Neuron (in vitro differentiated cells): ENCODE data around the gene ZRANB2.
A peak's percentile ranks its signal among the peaks of the same experiment; 100 is the strongest.

Experiments
- H2AFZ ChIP-seq: one replicate; pipeline ENCODE4 v1.6.1; 2013; ENCODE audit warnings: low read depth, mild to moderate bottlenecking, inconsistent platforms, low read length, moderate library complexity
- H3K27me3 ChIP-seq: one replicate; pipeline ENCODE4 v1.6.1; 2013; ENCODE audit warnings: low read length; ENCODE audit not compliant: insufficient read depth
- H3K36me3 ChIP-seq: one replicate; pipeline ENCODE4 v1.6.1; 2013; ENCODE audit warnings: low read length; ENCODE audit not compliant: insufficient read depth
- H3K4me1 ChIP-seq: one replicate; pipeline ENCODE4 v1.6.1; 2013; ENCODE audit warnings: low read length; ENCODE audit not compliant: insufficient read depth
- H3K4me3 ChIP-seq: 2 replicates; pipeline ENCODE4 v1.5.1; 2013; ENCODE audit warnings: mild to moderate bottlenecking, low read length, moderate library complexity
- H3K9me3 ChIP-seq: one replicate; pipeline ENCODE4 v1.6.1; 2013; ENCODE audit warnings: low read length

The ZRANB2 gene, protein sequence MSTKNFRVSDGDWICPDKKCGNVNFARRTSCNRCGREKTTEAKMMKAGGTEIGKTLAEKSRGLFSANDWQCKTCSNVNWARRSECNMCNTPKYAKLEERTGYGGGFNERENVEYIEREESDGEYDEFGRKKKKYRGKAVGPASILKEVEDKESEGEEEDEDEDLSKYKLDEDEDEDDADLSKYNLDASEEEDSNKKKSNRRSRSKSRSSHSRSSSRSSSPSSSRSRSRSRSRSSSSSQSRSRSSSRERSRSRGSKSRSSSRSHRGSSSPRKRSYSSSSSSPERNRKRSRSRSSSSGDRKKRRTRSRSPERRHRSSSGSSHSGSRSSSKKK

DNA sequence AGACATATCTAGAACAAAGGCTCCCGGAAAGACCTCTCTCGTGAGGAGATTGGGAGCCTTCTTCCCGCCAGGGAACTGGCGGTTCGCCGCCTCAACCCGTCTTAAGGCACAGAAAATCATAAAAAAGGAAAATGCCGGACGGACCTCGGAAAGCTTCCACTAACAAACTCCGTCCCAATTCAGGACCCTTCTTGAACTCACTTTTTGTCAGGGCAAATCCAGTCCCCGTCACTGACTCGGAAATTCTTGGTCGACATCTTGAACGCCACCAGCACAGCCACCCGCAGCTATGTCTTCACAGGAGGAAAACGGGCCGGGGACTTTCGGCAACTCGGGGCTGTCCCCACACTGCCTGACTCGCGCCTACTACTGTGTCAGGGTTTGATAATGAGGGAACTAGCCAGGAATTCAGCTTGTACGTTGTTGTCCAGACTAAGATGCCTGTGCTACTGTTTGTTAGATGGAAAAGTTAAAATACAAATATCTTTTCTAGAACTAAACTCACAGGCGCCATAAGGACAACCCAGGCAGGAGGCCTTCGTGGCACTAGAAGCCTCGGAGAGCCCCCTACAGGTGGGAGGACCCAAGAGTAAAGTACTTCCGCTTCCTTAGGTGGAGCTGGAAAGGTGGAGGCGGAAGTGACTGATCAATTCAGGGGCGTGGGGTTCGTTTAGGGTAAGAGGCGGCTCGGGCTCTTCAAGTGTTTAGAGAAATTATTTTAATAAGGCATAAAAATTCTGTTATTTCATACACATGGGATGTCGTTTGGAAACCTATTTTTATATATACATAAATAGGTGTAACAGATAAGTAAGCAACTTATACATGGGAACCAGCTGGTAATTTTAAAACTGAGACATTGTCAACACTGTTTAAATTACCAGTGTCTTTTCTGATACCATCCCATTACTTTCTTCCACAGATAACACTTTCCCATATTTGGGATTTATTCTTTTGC, at the start of gene ZRANB2:
Gene ZRANB2 (minus strand): TSS at position 297 of the 958 bp plus-strand sequence. CDS start 40 bp downstream, at position 257.
- Histone ChIP-seq H3K4me1 (peaks cover 18% of the 10 kb centered on the region), H2AFZ (peak within 1 kb of the TSS; percentile 64), H3K9me3 (no peaks in the 10 kb centered on the region), H3K36me3 (peaks cover 23% of the 10 kb centered on the region), H3K4me3 (peak within 1 kb of the TSS; percentile 96), H3K27me3 (no peaks in the 10 kb centered on the region)

- Histone ChIP-seq H3K9me3 (peaks cover 3% of the 10 kb centered on the region), H3K4me1 (no peaks in the 10 kb centered on the region), H3K27me3 (no peaks in the 10 kb centered on the region), H2AFZ (no peak overlapping the region), H3K36me3 (no peaks in the 10 kb centered on the region), H3K4me3 (no peak overlapping the region)
Observed at GRCh38 chr1:71128060-71128459, 47.2 kb upstream of the ZRANB2 start.

- no peak overlapping the region for H2AFZ ChIP-seq
- no peak overlapping the region for H3K4me3 ChIP-seq
- no peaks in the 10 kb centered on the region for H3K4me1 ChIP-seq
- H3K9me3 ChIP-seq = no peaks in the 10 kb centered on the region
- no peaks in the 10 kb centered on the region for H3K36me3 ChIP-seq
- no peaks in the 10 kb centered on the region for H3K27me3 ChIP-seq
Observed at GRCh38 chr1:71118086-71118485, 37.3 kb upstream of the ZRANB2 start.

GRCh38 chr1:71116729-71117128, 35.9 kb upstream of the ZRANB2 start:
- H3K4me1 ChIP-seq = no peaks in the 10 kb centered on the region
- no peak overlapping the region for H2AFZ ChIP-seq
- no peaks in the 10 kb centered on the region for H3K27me3 ChIP-seq
- no peaks in the 10 kb centered on the region for H3K36me3 ChIP-seq
- H3K4me3 ChIP-seq = no peak overlapping the region
- no peaks in the 10 kb centered on the region for H3K9me3 ChIP-seq

GRCh38 chr1:71106658-71107322, 26.0 kb upstream of the ZRANB2 start:
- no peaks in the 10 kb centered on the region for H3K9me3 ChIP-seq
- H3K27me3 ChIP-seq = no peaks in the 10 kb centered on the region
- H3K4me3 ChIP-seq = no peak overlapping the region
- H3K4me1 ChIP-seq = peaks cover 3% of the 10 kb centered on the region
- H3K36me3 ChIP-seq = no peaks in the 10 kb centered on the region
- no peak overlapping the region for H2AFZ ChIP-seq

DNA sequence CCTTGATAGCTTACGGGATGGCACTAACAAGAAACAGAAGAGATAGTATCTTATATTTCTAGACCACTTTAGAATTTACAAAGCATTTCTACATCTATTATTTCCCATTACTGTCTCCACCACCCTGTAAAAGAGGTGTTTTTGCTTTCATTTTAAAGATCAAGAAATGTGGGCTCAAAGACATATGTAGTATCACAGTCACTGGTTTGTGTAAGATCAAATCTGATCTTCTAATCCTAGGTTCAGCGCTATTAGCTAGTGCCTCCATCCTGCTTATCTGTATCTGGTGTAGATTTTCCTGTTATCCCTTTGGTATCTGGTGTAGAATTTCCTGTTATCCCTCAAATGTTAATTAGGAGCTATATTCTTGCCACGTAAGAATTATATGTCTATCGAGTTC, 23.6 kb upstream of the ZRANB2 start:
- H3K36me3 ChIP-seq = no peaks in the 10 kb centered on the region
- no peaks in the 10 kb centered on the region for H3K9me3 ChIP-seq
- no peaks in the 10 kb centered on the region for H3K27me3 ChIP-seq
- H3K4me1 ChIP-seq = peaks cover 3% of the 10 kb centered on the region
- H2AFZ ChIP-seq = no peak overlapping the region
- H3K4me3 ChIP-seq = no peak overlapping the region

DNA sequence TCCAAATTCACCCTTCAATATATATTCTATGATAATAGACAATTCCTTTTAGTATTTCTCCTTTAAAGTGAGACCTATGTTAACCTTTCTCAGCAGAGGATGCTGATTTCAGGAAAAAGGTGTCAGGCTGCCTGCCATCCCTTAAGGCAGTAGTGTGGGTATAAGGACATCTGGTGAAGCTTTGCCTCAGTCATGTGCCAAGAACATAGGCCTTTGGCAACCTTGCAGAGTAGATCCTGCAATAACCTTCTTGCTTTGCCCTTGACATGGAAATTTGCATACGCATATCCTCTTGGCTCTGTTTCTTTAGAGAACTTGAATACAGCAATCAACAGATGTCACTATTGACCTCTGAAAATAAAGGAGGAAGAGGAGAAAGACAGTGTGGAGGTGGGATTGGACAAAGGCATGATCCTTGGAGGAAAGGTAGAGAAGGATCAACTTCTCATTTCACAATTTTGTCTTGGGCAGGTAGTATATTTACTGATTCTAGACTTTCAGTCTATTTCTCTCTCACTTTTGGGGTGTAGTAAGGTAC, 21.1 kb upstream of the ZRANB2 start:
- no peak overlapping the region for H3K4me3 ChIP-seq
- peaks cover 3% of the 10 kb centered on the region for H3K4me1 ChIP-seq
- H2AFZ ChIP-seq = no peak overlapping the region
- no peaks in the 10 kb centered on the region for H3K27me3 ChIP-seq
- no peaks in the 10 kb centered on the region for H3K9me3 ChIP-seq
- no peaks in the 10 kb centered on the region for H3K36me3 ChIP-seq

DNA sequence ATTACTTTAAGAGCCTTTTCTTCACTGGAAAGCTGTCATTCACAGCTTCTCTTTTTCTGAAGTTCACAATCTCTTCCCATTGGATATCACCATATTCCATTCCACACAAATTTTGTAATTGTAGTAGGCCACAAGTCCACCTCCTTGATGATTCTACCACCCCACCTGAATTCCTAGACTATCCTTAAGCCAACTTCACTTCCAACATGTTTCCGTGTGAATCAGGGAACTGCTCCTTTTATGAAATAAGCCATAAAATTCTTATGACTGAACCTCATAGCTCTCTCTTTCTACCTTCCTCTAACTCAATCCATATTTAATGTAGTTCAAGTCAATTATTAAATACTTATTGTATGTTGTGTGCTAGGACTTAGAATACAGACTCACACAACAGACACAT, 16.6 kb upstream of the ZRANB2 start:
- Histone ChIP-seq H3K36me3 (no peaks in the 10 kb centered on the region), H3K4me1 (no peaks in the 10 kb centered on the region), H3K4me3 (no peak overlapping the region), H2AFZ (no peak overlapping the region), H3K27me3 (no peaks in the 10 kb centered on the region), H3K9me3 (no peaks in the 10 kb centered on the region)

DNA sequence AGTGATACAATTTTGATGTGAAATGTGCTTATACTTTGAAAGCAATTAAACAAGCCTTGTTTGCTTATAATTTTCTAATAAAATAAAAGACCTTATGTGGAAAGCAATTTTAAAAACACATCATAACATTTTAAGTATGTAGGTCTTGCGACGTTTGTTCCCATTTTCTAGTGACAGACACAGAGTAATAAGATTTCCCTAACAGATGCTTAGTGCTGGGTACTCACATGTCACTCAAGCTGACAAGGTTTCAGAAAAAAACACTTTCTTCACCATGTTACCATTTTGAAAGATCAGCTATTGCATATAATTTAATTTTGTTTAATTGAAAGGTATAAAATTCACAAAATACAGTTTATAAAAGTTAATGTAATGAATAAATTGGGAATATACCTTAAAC, 14.1 kb upstream of the ZRANB2 start:
- no peaks in the 10 kb centered on the region for H3K36me3 ChIP-seq
- no peaks in the 10 kb centered on the region for H3K9me3 ChIP-seq
- H2AFZ ChIP-seq = no peak overlapping the region
- no peak overlapping the region for H3K4me3 ChIP-seq
- peaks cover 1% of the 10 kb centered on the region for H3K4me1 ChIP-seq
- no peaks in the 10 kb centered on the region for H3K27me3 ChIP-seq

DNA sequence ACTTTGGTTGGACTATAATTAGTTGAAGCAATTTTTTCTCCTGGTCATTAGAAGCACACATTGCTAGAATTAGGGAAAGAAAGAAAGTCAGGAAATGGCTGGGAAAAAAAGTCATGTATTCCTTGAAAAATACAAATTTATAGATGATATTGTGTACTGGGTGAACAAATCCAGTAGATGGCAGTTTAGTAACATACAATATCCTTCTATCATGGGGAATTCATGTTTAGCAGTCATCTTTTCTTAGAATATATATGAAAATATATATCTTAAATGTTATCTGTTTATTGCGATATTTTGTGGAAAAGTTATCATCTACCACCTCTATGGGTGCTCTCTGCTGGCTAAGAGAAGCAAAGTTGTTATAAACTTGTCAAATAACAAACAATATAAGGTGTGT, 13.1 kb upstream of the ZRANB2 start:
- no peaks in the 10 kb centered on the region for H3K36me3 ChIP-seq
- no peaks in the 10 kb centered on the region for H3K9me3 ChIP-seq
- H2AFZ ChIP-seq = no peak overlapping the region
- no peaks in the 10 kb centered on the region for H3K27me3 ChIP-seq
- peaks cover 2% of the 10 kb centered on the region for H3K4me1 ChIP-seq
- H3K4me3 ChIP-seq = no peak overlapping the region

DNA sequence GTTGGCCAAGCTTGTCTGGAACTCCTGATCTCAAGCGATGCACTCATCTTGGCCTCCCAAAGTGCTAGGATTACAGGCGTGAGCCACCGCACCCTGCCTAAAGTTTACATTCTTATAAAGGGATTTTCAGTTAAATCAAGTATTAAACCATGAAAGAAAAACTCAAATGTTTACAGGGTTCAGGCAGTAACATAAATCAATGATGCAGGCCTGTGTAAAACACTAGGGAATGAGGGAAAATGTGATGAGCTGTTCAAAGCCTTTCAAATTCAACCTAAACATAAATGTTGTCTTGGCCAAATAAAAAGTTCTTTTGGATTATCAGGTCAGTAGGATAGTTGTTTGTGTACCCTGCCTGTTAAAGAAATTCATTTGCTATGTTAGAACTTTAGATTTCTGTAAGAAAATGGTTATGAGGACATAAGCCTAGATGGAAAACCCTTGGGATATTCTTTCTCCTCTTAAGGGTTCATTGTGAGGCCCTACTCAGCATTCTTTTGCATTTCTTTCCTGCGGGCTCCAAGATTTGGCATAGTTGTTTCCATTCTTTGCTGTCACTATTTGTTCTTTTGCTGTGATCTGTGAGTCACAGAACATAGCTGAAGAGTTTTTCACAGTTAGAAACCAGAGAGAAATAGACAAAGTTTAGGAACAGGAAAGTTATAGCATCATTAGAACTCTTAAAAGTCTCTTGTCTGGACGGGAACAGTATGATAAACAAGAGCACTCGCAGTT, 8.9 kb upstream of the ZRANB2 start:
- peaks cover 2% of the 10 kb centered on the region for H3K4me1 ChIP-seq
- no peaks in the 10 kb centered on the region for H3K27me3 ChIP-seq
- no peaks in the 10 kb centered on the region for H3K36me3 ChIP-seq
- no peak overlapping the region for H2AFZ ChIP-seq
- H3K4me3 ChIP-seq = no peak overlapping the region
- H3K9me3 ChIP-seq = no peaks in the 10 kb centered on the region

DNA sequence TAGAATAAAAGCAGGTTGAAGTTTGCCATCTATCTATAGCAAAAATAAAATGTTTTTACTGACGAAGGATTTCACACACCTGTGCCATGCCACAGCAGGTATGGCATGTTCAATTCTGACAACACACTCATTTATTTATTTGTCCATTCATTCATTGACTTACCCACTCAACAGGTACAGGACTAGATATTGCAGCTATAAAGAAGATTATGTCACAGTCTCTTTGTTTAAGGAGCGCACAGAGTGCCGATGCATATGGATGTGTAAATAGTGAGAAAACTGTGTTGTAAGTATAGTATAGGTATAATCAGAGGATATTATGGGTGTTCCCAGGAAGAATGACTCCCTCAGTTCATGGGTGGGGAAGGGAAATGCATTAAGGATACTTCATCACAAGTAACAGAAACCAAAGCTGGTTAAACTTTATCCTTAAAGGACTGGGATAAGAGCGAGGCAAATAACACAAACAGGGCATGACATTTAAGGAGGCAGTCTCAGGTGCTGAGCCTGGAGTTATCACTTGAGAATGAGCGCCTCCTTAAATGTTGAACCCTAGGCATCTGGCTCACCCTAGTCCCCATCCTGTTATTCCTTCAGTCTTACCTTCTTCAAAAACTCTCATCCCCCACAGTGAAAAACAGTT, 7.9 kb upstream of the ZRANB2 start:
- H3K27me3 ChIP-seq = no peaks in the 10 kb centered on the region
- no peaks in the 10 kb centered on the region for H3K36me3 ChIP-seq
- no peak overlapping the region for H3K4me3 ChIP-seq
- H3K4me1 ChIP-seq = peaks cover 2% of the 10 kb centered on the region
- no peak overlapping the region for H2AFZ ChIP-seq
- H3K9me3 ChIP-seq = no peaks in the 10 kb centered on the region
